NCI-H446 treated with DMSO at 0.1 percent for 48 hours (cell line): ENCODE measurements around the gene HK2.
"Not testable (repeated sequence)": the region's sequence is repeated elsewhere in the genome, so short reads cannot be mapped to it uniquely, and the experiment has no call there.

Source experiments
- DNase-seq: peaks from one replicate; lab custom pipeline; 2025; lab: John Stamatoyannopoulos, UW

HK2 gene

DNA sequence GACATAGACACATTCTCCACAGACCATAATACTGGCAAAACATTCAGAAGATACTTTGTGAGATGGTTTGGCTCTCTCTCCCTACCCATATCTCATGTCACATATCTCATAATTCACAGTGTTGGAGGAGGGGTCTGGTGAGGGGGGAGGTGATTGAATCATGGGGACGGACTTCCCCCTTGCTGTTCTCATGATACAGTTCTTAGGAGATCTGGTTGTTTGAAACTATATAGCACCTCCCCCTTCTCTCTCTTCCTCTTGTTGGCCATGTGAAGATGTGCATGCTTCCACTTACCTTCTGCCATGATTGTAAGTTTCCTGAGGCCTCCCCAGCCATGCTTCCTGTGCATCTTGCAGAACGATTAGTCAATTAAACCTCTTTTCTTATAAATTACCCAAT lies 61.1 kb downstream of the HK2 start:
- DNase-seq: no peak

DNA sequence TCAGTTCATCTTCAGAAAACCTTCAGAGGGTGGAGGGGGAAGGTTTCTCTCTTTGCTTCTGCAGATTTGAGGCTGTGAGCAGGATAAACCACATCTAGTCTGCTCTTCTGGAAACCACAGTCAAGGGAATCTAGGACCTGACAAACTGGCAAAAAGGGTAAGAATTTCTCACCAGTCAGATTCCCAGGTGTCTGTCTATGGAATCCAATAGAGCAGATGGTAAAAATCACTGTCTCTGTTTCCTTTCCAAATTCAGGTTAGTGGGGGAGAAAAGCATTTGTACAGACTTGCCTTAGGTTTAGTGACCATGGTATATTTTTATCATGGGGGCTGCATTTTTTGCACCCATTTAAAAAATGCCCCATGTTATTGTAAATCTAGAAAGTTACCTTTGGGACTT lies 62.3 kb downstream of the HK2 start:
- DNase-seq: no peak

DNA sequence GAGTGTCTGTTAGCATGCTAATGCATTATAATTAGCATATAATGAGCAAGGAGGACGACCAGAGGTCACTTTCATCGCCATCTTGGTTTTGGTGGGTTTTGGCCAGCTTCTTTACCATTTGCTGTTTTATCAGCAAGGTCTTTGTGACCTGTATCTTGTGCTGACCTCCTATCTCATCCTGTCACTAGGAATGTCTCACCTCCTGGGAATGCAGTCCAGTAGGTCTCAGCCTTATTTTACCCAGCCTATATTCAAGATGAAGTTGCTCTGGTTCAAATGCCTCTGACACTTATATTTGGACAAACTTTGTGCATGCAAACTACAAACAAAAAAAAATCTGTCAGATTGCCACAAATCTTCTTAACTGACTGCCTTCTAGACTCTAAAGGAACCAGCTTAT lies 66.3 kb downstream of the HK2 start:
- not testable (repeated sequence) for DNase-seq

DNA sequence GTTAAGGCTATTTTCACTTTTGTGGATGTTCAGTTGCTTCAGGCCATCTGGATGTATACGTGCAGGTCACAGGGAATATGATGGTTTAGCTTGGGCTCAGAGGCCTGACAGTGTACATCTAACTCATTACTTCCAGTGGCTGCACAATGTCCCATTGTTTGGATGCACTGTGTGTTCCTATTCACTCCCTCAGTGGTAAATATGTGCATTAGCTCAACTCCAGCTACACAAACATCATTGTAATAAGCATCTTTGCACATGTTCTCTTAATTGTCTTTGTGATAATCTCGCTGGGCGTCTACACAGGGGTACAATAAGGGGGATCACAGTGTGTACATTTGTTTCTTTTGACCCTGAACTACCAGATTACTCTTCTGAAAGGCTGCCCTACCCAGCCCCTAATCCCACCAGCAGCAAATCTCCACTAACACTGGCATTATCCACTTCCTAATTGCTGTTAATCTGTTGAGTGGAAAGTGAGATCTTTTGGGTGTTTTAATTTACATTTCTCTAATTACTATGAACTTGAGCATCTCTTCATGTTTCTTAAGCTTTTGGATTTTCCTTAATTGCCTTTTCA lies 68.4 kb downstream of the HK2 start:
- DNase-seq: no peak

DNA sequence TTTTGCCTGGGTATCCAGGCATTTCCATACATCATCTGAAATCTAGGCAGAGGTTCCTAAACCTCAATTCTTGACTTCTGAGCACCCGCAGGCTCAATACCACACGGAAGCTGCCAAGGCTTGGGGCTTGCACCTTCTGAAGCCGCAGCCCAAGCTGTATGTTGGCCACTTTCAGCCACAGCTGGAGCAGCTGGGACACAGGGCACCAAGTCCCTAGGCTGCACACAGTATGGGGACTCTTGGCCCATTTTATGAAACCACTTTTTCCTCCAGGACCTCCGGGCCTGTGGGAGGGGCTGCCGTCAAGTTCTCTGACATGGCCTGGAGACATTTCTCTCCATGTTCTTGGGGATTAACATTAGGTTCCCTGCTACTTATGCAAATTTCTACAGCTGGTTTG lies 72.5 kb downstream of the HK2 start:
- no peak for DNase-seq

DNA sequence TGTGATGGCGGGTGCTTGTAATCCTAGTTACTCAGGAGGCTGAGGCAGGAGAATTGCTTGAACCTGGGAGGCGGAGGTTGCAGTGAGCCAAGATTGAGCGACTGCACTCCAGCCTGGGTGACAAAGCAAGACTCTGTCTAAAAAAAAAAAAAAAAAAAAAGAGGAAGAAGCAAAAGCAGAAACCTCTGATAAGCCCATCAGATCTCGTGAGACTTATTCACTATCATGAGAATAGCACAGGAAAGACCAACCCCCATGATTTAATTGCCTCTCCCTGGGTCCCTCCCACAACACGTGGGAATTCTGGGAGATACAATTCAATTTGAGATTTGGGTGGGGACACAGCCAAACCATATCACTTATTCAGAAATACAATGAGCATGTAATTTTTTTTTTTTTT lies 73.6 kb downstream of the HK2 start:
- DNase-seq: not testable (repeated sequence)

DNA sequence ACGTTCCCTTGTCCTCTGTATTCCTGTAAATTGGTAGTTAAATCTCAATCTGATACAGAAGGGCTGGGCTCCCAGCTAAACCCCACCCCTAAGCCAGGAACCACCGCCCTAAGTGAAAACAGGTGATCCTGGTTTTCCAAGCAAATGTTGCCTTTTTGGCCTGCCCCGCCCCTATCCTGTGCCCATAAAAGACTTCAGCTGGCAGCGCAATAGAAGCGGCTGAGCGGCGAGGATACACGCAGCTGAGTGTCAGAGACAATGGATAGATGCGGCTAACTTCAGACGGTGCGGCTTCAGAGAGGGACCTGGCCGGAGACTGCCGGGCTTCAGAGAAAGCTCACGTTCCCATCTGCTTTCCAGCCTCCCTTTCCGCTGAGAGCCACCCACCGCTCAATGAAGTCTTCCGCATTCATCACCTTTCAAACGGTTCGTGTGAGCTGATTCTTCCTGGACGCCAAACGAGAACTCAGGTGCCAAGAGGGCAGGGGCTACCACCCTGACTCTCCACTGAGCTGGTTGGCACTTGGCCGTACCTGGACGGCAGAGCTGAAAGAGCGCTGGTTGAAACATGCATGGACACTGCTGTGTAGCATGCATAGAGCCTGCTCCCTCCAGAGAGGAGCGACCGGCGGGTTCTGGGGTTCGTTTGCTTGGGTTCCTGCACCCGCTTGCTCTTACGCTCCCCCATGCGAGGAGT lies 75.0 kb downstream of the HK2 start:
- no peak for DNase-seq

DNA sequence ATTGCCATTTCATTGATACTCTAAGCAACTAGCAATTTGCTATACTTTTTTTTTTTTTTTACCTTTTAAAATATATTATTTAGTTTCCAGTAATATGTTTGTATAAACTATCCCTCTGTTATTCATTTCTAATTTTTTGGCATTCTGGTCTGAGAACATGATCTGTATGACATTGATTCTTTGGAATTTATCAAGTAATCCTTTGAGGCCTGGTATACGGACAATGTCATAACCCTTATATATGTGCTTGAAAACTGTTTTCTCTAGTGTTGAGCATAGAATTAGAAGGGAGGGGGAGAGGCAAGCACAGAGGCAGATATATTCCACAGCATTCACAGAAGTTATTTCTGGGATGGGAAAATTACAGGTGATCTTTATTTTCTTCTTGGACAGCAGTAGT lies 76.3 kb downstream of the HK2 start:
- DNase-seq: no peak

DNA sequence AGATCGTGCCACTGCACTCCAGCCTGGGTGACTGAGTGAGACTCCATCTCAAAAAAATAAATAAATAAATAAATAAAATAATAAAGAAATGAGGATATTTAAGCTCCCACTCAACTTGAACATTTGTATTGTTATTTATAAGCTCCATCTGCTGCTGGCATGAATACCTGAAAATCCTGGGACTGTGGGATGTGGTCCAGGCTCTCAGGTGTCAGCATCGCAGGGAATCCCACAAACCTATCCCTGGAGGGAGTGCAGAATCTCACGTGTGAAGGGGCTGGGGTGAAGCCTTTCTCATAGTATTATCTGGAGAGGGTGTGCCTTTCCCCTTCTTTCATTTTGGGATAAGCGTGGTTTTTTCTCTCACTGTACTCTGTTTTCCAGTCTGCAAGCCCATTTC lies 77.1 kb downstream of the HK2 start:
- no peak for DNase-seq

DNA sequence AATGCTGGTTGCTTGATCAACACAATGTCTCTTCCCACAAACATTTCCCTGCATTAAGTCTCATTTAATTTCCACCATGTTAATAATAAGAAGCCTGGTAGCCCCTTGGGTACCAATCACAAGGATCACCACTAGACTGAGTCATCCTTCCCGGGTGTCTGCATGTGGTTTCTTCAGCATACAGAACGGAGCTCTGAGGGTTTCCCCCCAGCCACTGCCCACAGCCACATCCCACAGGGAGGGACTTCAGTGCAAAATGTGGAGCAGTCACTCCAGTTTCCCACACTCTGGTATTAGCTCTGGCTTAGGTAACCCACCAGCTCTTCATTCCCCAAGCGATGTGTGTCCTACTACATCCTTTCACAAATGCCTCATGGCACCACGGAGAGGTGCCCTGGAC lies 81.8 kb downstream of the HK2 start:
- DNase-seq: no peak

DNA sequence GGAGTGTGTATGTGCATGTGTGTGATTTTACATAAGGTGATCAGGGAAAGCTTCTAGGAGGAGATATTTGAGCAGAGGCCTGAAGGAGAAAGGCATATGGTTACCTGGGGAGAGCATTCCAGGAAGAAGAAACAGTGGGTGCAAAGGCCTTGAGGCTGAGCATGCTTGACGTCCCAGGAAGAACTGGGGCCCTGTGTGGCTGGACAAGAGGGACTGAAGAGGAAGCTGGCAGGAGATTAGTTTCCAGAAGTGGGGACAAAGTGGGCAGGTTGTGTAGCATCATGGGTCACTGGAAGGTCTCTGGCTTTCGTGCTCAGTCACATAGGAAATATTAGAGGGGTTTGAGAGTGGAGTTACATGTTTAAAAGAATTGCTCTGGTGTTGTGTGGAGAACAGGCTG lies 82.5 kb downstream of the HK2 start:
- no peak for DNase-seq

DNA sequence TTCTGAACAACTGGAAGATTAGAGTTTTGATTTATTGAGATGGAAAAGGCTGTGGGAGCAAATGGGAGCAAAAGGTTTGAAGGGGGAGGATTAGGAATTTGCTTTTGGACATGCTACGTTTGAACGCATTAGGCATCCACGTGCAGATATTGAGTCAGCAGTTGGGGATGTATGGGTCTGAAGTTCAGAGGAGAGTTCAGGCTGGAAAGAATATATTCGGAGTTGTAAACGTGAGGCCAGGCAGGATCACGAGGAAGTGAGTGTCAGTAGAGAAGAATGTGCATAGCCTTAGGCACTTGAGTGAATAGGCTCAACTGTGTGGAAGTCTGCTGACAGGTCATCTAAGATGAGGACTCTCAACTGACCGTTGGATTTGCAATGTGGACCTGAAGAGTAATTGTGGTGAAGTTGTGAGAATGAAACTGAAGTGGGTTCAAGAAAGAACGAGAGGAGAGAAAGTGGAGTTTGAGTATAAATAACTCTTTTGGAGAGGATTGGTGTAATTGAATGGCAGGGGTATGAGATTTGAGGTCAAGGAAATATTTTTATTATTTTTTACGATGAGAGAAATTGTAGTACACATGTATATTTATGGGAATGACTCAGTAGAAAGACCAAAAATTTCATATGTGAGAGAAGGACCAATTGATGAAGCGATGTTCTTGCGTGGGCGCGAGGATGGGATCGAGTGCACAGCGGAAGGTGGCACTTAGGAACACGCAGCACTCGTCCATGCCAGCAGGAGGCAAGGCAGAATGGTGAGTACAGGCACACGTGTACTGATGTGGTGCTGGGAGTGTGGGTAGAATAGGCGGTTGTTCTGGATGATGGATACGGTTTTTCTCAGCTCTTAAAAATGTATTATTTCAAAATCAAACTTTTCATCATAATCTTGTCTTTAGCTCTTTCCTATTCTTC lies 84.0 kb downstream of the HK2 start:
- DNase-seq: no peak

DNA sequence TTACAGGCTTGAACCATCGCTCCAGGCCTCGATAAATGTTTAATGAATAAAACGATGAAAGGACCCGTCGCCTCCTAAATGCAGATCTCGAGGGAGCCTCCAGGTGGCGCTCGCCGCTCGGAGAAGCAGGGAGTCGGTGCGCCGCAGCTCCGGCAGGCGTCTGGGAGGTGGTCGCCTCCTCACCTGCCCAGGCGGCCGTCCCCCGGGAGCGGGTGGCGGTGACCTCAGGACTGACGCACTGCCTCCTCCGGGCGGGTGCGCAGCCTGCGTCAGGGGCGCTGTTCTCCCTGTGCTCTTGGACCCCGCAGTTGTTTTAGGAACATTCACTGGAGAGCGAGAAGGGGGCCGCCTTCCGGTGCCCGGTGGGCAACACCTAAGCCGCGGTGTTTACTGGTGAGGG lies 85.9 kb downstream of the HK2 start:
- peak; percentile 16 for DNase-seq

DNA sequence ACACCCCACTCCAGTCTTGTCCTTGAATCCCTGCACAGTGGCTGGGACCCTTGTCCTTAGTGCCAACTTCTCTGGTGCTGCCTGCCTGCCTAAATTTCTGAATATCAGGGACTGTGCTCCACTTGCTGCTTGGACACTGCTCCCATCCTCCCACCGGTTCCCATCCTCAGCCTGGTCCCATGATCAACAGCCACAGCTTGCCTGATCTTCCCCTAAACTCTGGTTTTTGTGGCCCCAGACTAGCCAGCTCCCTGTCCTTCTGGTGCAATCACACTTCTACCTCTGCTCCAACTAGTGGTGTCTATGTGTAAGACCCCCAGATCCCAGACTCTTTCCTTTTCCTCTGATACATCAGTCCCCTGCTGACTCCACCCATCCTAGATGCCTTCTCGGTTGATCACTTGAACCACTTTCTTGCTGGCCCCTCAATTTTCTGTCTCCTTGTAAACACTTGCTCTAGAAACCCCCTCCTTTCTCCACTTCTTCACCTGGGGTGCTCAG lies 87.4 kb downstream of the HK2 start:
- DNase-seq: no peak

DNA sequence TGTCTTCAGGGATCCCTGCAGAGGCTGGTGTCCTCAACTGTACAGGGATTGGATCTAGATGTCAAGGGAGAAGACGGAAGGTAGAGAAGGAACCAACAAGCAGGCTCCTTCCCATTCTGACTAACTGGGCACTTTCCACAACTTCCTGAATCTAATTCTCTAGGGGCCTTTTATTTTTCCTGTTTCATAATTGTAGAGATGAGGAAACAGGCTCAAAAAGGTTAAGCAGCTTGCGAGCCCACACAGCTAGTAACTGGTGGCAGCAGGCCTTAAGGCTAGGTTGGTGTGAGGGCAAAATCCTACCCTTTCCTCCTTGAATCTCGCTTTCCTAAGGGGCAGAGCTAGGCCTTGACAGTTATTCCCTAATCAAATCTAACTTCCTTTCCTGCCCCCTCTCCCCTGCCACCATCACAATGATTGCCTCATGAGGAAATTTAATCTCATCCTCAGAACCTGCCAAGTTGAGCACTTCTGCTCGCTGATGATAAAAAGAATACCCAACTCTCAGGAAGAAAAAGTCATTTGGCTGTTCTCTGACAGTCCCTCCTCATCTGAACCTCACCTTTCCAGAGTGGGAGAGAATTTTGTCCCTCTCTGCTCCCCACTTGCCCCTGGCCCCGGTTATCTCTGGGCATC lies 88.8 kb downstream of the HK2 start:
- DNase-seq: no peak

DNA sequence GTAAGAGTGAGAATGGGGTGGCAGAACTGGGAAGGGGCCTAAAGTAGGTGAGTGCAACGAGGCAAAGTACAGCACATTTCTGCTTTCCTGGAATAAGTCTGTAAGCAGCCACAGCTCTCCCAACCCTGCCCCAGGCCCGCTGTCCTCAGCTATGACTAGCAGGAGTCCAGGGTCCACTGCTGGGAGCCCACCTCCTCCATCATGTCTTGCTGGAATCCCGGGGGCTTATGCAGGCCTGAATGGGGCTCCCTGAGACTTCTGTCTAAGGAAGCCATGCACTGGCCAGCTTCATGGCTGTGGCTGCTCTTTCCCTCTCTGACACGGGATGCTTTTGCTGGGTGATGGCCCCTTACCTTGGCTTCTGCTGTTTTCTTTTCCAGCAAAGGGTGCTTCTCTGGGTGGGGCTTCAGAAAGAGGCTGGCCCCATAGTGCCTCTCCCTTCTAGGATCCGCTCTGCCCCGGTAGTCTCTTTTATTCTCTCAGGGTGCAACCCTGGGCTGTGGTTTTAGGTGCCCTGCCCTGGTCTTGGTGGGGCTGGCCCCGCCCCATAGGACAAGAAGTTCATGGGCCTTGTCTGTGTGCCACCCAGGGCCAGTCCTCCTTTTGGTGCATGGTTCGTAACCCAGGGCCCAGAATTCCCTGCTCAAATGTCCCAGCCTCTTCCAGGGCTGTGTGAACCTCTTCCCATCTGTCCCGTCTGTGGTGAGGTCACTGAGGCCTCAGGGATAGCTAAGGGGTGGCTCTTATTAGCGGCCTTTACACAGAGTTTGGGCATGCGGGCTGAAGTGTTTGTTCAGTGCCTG lies 90.7 kb downstream of the HK2 start:
- no peak for DNase-seq

DNA sequence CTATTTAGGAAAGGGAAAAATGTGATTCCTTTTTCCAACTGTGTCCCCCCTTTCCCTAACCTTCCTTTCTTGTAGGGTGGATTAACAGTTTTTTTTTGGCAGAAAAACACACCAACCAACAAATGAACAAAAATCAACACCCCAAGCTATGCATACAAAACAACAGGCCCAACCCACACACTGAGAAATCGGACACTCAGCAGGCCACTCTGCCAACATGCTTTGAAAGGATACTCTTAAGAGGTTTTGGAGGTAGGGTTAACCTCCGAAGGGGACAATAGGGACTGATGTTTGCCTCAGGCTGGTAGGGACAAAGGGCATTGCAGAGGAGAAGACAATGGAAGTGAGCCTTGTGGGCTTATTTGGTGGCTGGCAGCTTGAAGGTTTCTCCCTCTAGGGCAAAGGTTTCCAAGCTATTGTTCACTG lies 91.4 kb downstream of the HK2 start:
- DNase-seq: no peak

DNA sequence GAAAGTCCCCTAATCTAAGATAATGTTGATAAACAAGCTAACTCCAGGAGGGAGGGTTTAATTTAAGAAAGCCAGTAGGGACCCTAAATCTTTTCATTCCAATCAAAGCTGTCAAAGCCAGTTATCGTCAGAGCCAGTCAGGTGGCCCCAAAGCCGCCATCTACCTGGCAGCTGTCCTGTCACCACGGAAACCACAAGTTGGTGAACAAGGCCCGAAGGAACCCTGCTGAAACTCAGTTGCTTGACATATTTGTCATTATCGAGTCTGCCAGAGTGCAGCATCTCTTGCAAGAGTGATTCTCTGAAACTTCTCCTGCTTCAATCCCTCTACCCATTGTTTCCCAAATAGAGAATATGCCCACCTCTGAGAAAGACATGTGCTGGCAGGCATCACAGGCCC lies 93.7 kb downstream of the HK2 start:
- DNase-seq: no peak

DNA sequence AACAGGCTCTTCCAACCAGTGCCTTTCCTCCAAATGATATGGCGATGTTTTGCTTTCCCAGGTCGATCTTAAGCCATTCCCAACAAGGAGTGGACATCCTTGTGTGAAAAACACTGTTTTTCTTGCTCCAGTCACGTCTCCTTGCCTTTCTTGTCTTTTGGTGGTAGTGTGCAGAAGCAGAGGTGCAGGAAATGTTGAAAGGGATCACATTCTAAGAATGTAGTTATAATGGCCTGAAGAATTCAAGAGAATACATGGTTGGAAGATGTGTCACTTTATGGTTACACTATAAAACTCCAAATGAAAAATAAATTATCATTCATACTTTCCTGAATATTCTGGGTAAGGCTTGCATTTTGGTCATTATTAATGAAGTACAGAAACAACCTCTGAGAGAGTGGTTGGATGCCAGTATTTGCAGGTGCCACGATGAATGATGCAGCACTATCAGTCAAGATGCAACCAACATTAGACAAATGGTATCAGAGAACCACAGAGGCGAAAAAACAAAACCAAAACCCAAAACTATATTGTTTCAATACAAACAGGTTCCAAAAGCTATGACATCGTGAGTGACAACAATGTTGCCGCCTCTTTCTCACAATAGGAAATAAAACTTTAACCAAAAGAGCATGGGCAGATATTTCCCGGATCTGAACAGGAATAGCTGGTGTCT lies 97.0 kb downstream of the HK2 start:
- DNase-seq: no peak

DNA sequence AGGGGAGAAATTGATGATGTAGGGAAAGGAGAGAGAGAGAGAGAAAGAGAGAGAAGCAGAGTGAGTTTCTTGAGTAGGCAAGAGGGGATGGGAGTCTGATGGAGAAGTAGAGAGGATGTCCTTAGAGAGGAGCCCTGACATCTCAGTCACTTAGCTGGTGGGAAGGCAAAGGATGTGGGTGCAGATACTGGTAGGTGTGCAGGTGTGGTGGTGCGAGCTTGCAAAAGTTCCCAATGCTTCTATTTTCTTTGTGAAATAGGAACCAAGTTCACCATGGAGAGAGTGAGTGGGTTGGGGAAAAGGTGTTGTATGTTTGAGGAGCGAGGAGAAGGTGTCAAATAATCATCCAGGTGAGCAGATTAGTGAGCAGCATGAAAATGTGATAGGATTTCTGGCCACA lies 98.0 kb downstream of the HK2 start:
- DNase-seq: no peak

DNA sequence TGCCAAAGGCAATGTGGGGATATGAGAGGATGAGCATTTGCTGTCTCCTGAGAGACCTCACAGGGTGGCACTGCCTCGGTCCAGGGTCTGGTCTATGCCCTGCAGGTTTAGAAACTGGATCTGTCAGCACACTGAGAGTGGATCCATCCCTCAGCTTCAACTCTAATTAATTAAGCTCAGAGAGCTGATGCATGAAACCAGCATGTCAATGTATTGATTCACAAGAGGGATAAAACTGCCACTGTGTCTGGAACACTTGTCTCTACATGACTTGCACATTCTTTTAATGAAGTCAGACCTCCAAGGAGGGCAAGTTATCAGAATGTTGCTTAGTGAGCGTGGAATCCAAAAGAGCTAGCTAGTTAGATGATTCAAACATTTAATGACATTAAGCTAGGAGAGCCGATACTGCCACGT lies 102.1 kb downstream of the HK2 start:
- no peak for DNase-seq
